Neural cell (in vitro differentiated cells): Measurements from ENCODE around the gene SPECC1L. TPM values are rescaled to one million over a fixed set of nuclear protein-coding genes. Genes with fewer than 3 reads are reported as not detected.

ENCODE experiments used
- H2AFZ ChIP-seq: fragments of 200-600, 300-800 bp; sonication (generic), shearing (Covaris generic); 2 replicates; pipeline ENCODE4 v1.6.0; 2014; ENCODE audit warnings: low read depth, mild to moderate bottlenecking, antibody characterized with exemption, low read length, moderate library complexity
- H3F3A ChIP-seq: fragments of 200-600 bp; shearing (Covaris generic); 2 replicates; pipeline ENCODE4 v1.6.1; 2016; ENCODE audit warnings: mild to moderate bottlenecking, moderate library complexity, mixed read lengths, antibody characterized with exemption, low read length; ENCODE audit not compliant: insufficient read depth, poor library complexity, severe bottlenecking
- H3K27ac ChIP-seq: fragments of 200-600, 300-800 bp; sonication (generic), shearing (Covaris generic); 2 replicates; pipeline ENCODE4 v1.5.1; 2014; ENCODE audit warnings: mild to moderate bottlenecking, low read length, moderate library complexity
- H3K27me3 ChIP-seq: fragments of 300-800, 200-600 bp; sonication (generic), shearing (Covaris generic); 2 replicates; pipeline ENCODE4 v1.6.0; 2014; ENCODE audit warnings: mild to moderate bottlenecking, low read depth, low read length, moderate library complexity; ENCODE audit not compliant: insufficient read depth
- H3K36me3 ChIP-seq: fragments of 300-800, 200-600 bp; sonication (generic), shearing (Covaris generic); 2 replicates; pipeline ENCODE4 v1.5.1; 2014; ENCODE audit warnings: mild to moderate bottlenecking, antibody characterized with exemption, low read length, moderate library complexity; ENCODE audit not compliant: insufficient read depth
- H3K4me2 ChIP-seq: fragments of 300-800, 200-600 bp; sonication (generic), shearing (Covaris generic); 2 replicates; pipeline ENCODE4 v1.6.0; 2014; ENCODE audit warnings: mild to moderate bottlenecking, low read length
- H3K4me3 ChIP-seq: fragments of 300-800, 200-600 bp; sonication (generic), shearing (Covaris generic); 2 replicates; pipeline ENCODE4 v1.5.1; 2014; ENCODE audit warnings: mild to moderate bottlenecking, low read length, moderate library complexity
- H3K79me2 ChIP-seq: fragments of 200-600 bp; shearing (Covaris generic); replicated peaks from 2 replicates; pipeline ENCODE4 v1.6.0; 2014; ENCODE audit warnings: mild to moderate bottlenecking, low read length, moderate library complexity; ENCODE audit not compliant: insufficient read depth
- H3K9ac ChIP-seq: fragments of 300-800, 200-600 bp; sonication (generic), shearing (Covaris generic); 2 replicates; pipeline ENCODE4 v1.6.1; 2016; ENCODE audit warnings: mild to moderate bottlenecking, low read length, mixed read lengths
- H3K9me2 ChIP-seq: fragments of 200-600 bp; shearing (Covaris generic); 2 replicates; pipeline ENCODE4 v1.6.1; 2016; ENCODE audit warnings: mild to moderate bottlenecking, low read length, mixed read lengths; ENCODE audit not compliant: insufficient read depth
- H3K9me3 ChIP-seq: fragments of 200-600, 300-800 bp; sonication (generic), shearing (Covaris generic); 2 replicates; pipeline ENCODE4 v1.6.1; 2016; ENCODE audit warnings: mild to moderate bottlenecking, mixed run types, low read length, moderate library complexity, mixed read lengths
- H4K20me1 ChIP-seq: fragments of 200-600 bp; shearing (Covaris generic); 2 replicates; pipeline ENCODE4 v1.6.1; 2016; ENCODE audit warnings: mild to moderate bottlenecking, mixed run types; ENCODE audit not compliant: insufficient read depth
- CTCF ChIP-seq: fragments of 450-650 bp; IDR thresholded peaks from 2 replicates; pipeline ENCODE4 v1.5.1; 2014; ENCODE audit warnings: antibody characterized with exemption, mild to moderate bottlenecking, moderate library complexity; ENCODE audit not compliant: poor library complexity, severe bottlenecking
- EP300 ChIP-seq: fragments of 450-650 bp; conservative IDR thresholded peaks from 2 replicates; pipeline ENCODE4 v1.6.1; 2014; ENCODE audit warnings: antibody characterized with exemption, mild to moderate bottlenecking, moderate library complexity; ENCODE audit not compliant: poor library complexity, severe bottlenecking
- EZH2 ChIP-seq: fragments of 200-600, 300-800 bp; shearing (Covaris generic), sonication (generic); IDR thresholded peaks from 2 replicates; pipeline ENCODE4 v1.6.1; 2014; ENCODE audit warnings: antibody characterized with exemption, low read length, borderline replicate concordance, mild to moderate bottlenecking; ENCODE audit not compliant: insufficient read depth, poor library complexity, severe bottlenecking
- MXI1 ChIP-seq: fragments of 450-650 bp; conservative IDR thresholded peaks from 2 replicates; pipeline ENCODE4 v1.6.1; 2014; ENCODE audit warnings: antibody characterized with exemption, mild to moderate bottlenecking; ENCODE audit not compliant: poor library complexity, severe bottlenecking
- POLR2AphosphoS5 ChIP-seq: IDR thresholded peaks from 2 replicates; pipeline ENCODE4 v1.6.1; 2012
- RAD21 ChIP-seq: fragments of 450-650 bp; conservative IDR thresholded peaks from 2 replicates; pipeline ENCODE4 v1.6.1; 2014; ENCODE audit warnings: antibody characterized with exemption, mild to moderate bottlenecking, moderate library complexity
- REST ChIP-seq: IDR thresholded peaks from 2 replicates; pipeline ENCODE4 v1.6.1; 2012; ENCODE audit warnings: borderline replicate concordance
- SMC3 ChIP-seq: fragments of 450-650 bp; conservative IDR thresholded peaks from 2 replicates; pipeline ENCODE4 v1.6.1; 2014; ENCODE audit warnings: antibody characterized with exemption, mild to moderate bottlenecking, moderate library complexity; ENCODE audit not compliant: poor library complexity
- TAF1 ChIP-seq: IDR thresholded peaks from 2 replicates; pipeline ENCODE4 v1.6.1; 2012; ENCODE audit warnings: low read depth
- polyA plus RNA-seq: library from polyadenylated mRNA; depleted of rRNA; stranded (reverse); fragments of >200 nt; gene quantifications from 2 replicates; pipeline ENCODE4 v1.2.3, GENCODE V29; 2014

Gene SPECC1L
- polyA plus RNA-seq, 1 donor from 2014 or later = 27.1 TPM

- H3K9ac ChIP-seq = no peak overlapping the region
- H3K27me3 ChIP-seq = no peaks in the 10 kb centered on the region
- no peaks in the 10 kb centered on the region for H3K9me2 ChIP-seq
Observed at GRCh38 chr22:24224468-24224867, 46.2 kb upstream of the SPECC1L start.

GRCh38 chr22:24225044-24225601 lies 45.5 kb upstream of the SPECC1L start:
- H3K4me2 ChIP-seq = no peak overlapping the region
- TF ChIP-seq CTCF (no peak), REST (no peak), RAD21 (no peak), POLR2AphosphoS5 (no peak), MXI1 (no peak), TAF1 (no peak)

More at GRCh38 chr22:24224468-24224867, 46.2 kb upstream of the SPECC1L start:
- no peaks in the 10 kb centered on the region for H3K36me3 ChIP-seq
- H3K4me2 ChIP-seq = no peak overlapping the region
- H3K27ac ChIP-seq = no peak overlapping the region
- H3K4me3 ChIP-seq = no peak overlapping the region
- H3K79me2 ChIP-seq = no peaks in the 10 kb centered on the region
- H4K20me1 ChIP-seq = no peaks in the 10 kb centered on the region
- no peak overlapping the region for H2AFZ ChIP-seq
- TF ChIP-seq SMC3 = no peak
- no peak for TF ChIP-seq MXI1
- no peak for TF ChIP-seq REST
- TF ChIP-seq POLR2AphosphoS5 = no peak
- TF ChIP-seq EP300 = no peak
- no peak for TF ChIP-seq CTCF
- TF ChIP-seq EZH2 = no peak
- no peak for TF ChIP-seq TAF1
- TF ChIP-seq RAD21 = no peak
- no peaks in the 10 kb centered on the region for H3K9me3 ChIP-seq
- no peaks in the 10 kb centered on the region for H3F3A ChIP-seq

More at GRCh38 chr22:24225044-24225601, 45.5 kb upstream of the SPECC1L start:
- Histone ChIP-seq H3K9me3 (no peaks in the 10 kb centered on the region), H3K9me2 (no peaks in the 10 kb centered on the region), H3K27me3 (no peaks in the 10 kb centered on the region), H2AFZ (no peak overlapping the region), H3K4me3 (no peak overlapping the region), H4K20me1 (no peaks in the 10 kb centered on the region), H3F3A (no peaks in the 10 kb centered on the region), H3K27ac (no peak overlapping the region), H3K79me2 (no peaks in the 10 kb centered on the region), H3K9ac (no peak overlapping the region), H3K36me3 (no peaks in the 10 kb centered on the region)
